Stomach (tissue), 9 donors: ENCODE data around the gene CLEC16A. TPM values are rescaled to one million over a fixed set of nuclear protein-coding genes. Genes with fewer than 3 reads are reported as not detected.

Source experiments
- DNase-seq, 2 donors: peaks; one replicate each; pipeline versions ENCODE4 v3.0.0 to v3.0.0-alpha.2; 2013 to 2019
- H3K27ac ChIP-seq, 5 donors: fragments of 200-600 bp in 4 of 5; sonication (generic) in 4 of 5; one replicate each; pipeline ENCODE4 v1.5.1; 2013 to 2019; ENCODE audit warnings: mild to moderate bottlenecking in 1 of 5, moderate library complexity in 1 of 5
- H3K27me3 ChIP-seq, 3 donors: fragments of 200-600 bp; sonication (generic); one replicate each; pipeline ENCODE4 v1.5.1; 2017 to 2019; ENCODE audit warnings: mixed run types in 1 of 3
- H3K36me3 ChIP-seq, 4 donors: fragments of 200-600 bp; sonication (generic); 1 replicate in 3 of 4; 2 replicates in 1 of 4; pipeline ENCODE4 v1.5.1; 2016 to 2019
- H3K4me1 ChIP-seq, 4 donors: fragments of 200-600 bp; sonication (generic); one replicate each; pipeline ENCODE4 v1.5.1; 2016 to 2019
- H3K4me3 ChIP-seq, 4 donors: fragments of 200-600 bp; sonication (generic) in 3 of 4; one replicate each; pipeline ENCODE4 v1.5.1; 2016 to 2019; ENCODE audit warnings: mild to moderate bottlenecking in 1 of 4
- H3K9me3 ChIP-seq, 4 donors: fragments of 200-600 bp; sonication (generic); one replicate each; pipeline ENCODE4 v1.5.1; 2016 to 2019
- CTCF ChIP-seq, 7 experiments: fragments of 450-650 bp in 4 of 7; fragments of 200-600 bp in 3 of 7; sonication (generic) in 3 of 7; IDR thresholded peaks; one replicate each; pipeline ENCODE4 v1.5.1; 2016 to 2019; ENCODE audit warnings: antibody characterized with exemption in 7 of 7, control low read depth in 2 of 7, mild to moderate bottlenecking in 1 of 7
- EP300 ChIP-seq: sonication (generic); formaldehyde crosslinking; IDR thresholded peaks from one replicate; pipeline ENCODE4 v1.6.1; 2017; ENCODE audit warnings: antibody characterized with exemption
- POLR2A ChIP-seq, 4 donors: fragments of 450-650 bp; IDR thresholded peaks; one replicate each; pipeline ENCODE4 v1.6.1; 2016; ENCODE audit warnings: antibody characterized with exemption in 4 of 4, control low read depth in 2 of 4, mild to moderate bottlenecking in 1 of 4, moderate library complexity in 1 of 4
- POLR2AphosphoS5 ChIP-seq, 3 donors: sonication (generic); formaldehyde crosslinking; IDR thresholded peaks; one replicate each; pipeline ENCODE4 v1.6.1; 2016; ENCODE audit warnings: antibody characterized with exemption in 3 of 3
- WGBS, 5 donors: extraction: QIAGEN DNeasy Blood & Tissue Kit in 3 of 5; methylation state at CpG; one replicate each; pipeline versions ENCODE4 v1.1.5 to v1.1.7; 2013 to 2018; 5-methylcytosine and 5-hydroxymethylcytosine counted together
- intact Hi-C: fragments of 100-400 bp; cut with DNase I; formaldehyde crosslinking; loops from one replicate; pipeline ENCODE4 v1.15.1; 2023; ENCODE audit warnings: low total_unique reads
- polyA plus RNA-seq, 3 donors: library from polyadenylated mRNA; stranded (reverse); fragments of 200-250 nt; gene quantifications; one replicate each; pipeline ENCODE4 v1.2.3, GENCODE V29; 2013
- total RNA-seq, 5 donors: library from RNA; depleted of rRNA; stranded (reverse); fragments of >200 nt; gene quantifications; one replicate each; pipeline versions ENCODE4 v1.1.0 to v1.2.3, GENCODE V29; 2014 to 2016
- donor health status: healthy with polysubstance abuse.
- donor health status: Bipolar disorder and iron deficiency.
- donor health status: healthy.

CLEC16A gene
- total and polyA plus RNA-seq, 8 donors: 5.8 to 176 (median 21.8) TPM

GRCh38 chr16:11163761-11164261 is 219.4 kb downstream of the CLEC16A start:
- H3K4me3 ChIP-seq: no peak overlapping the region
- intact Hi-C loops: no loop called here
- H3K36me3 ChIP-seq: peaks cover 11 to 31% (median 26%) of the 10 kb centered on the region in 4 donors
- no peaks in the 10 kb centered on the region for H3K9me3 ChIP-seq
- TF ChIP-seq CTCF (IDR thresholded peaks at IDR 0.05): no peak
- no peak for TF ChIP-seq POLR2A (IDR thresholded peaks at IDR 0.05)
- no peak for TF ChIP-seq POLR2AphosphoS5 (IDR thresholded peaks at IDR 0.05)
- no peak for TF ChIP-seq EP300
- H3K4me1 ChIP-seq: peaks cover 6 to 42% (median 27%) of the 10 kb centered on the region in 4 donors
- H3K27me3 ChIP-seq: no peaks in the 10 kb centered on the region
- H3K27ac ChIP-seq: peak overlapping the region in 2 of 5 donors; percentile 23 to 68
- no peak for DNase-seq
- 77 to 89% (median 86%) methylated on average over 15 of the region's 15 CpGs for WGBS, 5 donors

- no peak overlapping the region for H3K4me3 ChIP-seq
- no peaks in the 10 kb centered on the region for H3K27me3 ChIP-seq
- 71 to 81% (median 78%) methylated on average over 14 of the region's 14 CpGs for WGBS, 5 donors
- H3K27ac ChIP-seq: peak overlapping the region in 2 of 5 donors; percentile 23 to 68
- peaks cover 11 to 36% (median 34%) of the 10 kb centered on the region in 4 donors for H3K36me3 ChIP-seq
- intact Hi-C loops: no loop called here
- DNase-seq: peak; percentile 52 to 60
- no peaks in the 10 kb centered on the region for H3K9me3 ChIP-seq
- TF ChIP-seq CTCF (IDR thresholded peaks at IDR 0.05): no peak
- no peak for TF ChIP-seq POLR2AphosphoS5 (IDR thresholded peaks at IDR 0.05)
- TF ChIP-seq EP300: no peak
- TF ChIP-seq POLR2A (IDR thresholded peaks at IDR 0.05): no peak
- H3K4me1 ChIP-seq: peaks cover 6 to 39% (median 27%) of the 10 kb centered on the region in 4 donors
These were observed 220.3 kb downstream of the CLEC16A start for GRCh38 chr16:11164482-11165270.

GRCh38 chr16:11165349-11165748 is 221.0 kb downstream of the CLEC16A start:
- intact Hi-C loops: no loop called here
- TF ChIP-seq POLR2AphosphoS5 (IDR thresholded peaks at IDR 0.05): no peak
- TF ChIP-seq EP300: no peak
- TF ChIP-seq CTCF (IDR thresholded peaks at IDR 0.05): no peak
- no peak for TF ChIP-seq POLR2A (IDR thresholded peaks at IDR 0.05)
- no peak overlapping the region for H3K4me3 ChIP-seq
- H3K9me3 ChIP-seq: no peaks in the 10 kb centered on the region
- H3K27me3 ChIP-seq: no peaks in the 10 kb centered on the region
- H3K27ac ChIP-seq: peak overlapping the region in 1 of 5 donors; percentile 3
- no peak for DNase-seq
- peaks cover 6 to 39% (median 27%) of the 10 kb centered on the region in 4 donors for H3K4me1 ChIP-seq
- 71 to 89% (median 81%) methylated on average over 4 of the region's 4 CpGs for WGBS, 5 donors
- peaks cover 11 to 43% (median 40%) of the 10 kb centered on the region in 4 donors for H3K36me3 ChIP-seq

- peaks cover 11 to 50% (median 44%) of the 10 kb centered on the region in 4 donors for H3K36me3 ChIP-seq
- 90 to 98% (median 95%) methylated on average over 19 to 22 of the region's 22 CpGs for WGBS, 5 donors
- no peak for DNase-seq
- no peaks in the 10 kb centered on the region for H3K9me3 ChIP-seq
- H3K27me3 ChIP-seq: no peaks in the 10 kb centered on the region
- peaks cover 6 to 39% (median 27%) of the 10 kb centered on the region in 4 donors for H3K4me1 ChIP-seq
- H3K27ac ChIP-seq: no peak overlapping the region
- intact Hi-C loops: no loop called here
- TF ChIP-seq EP300: no peak
- no peak for TF ChIP-seq CTCF (IDR thresholded peaks at IDR 0.05)
- H3K4me3 ChIP-seq: no peak overlapping the region
These were observed 221.7 kb downstream of the CLEC16A start for GRCh38 chr16:11165894-11166665.
